Muscle of leg (tissue), 11 donors: ENCODE measurements around the gene PALM. TPM values are rescaled to one million over a fixed set of nuclear protein-coding genes. Genes with fewer than 3 reads are reported as not detected.

Experiments used
- DNase-seq: peaks from one replicate; pipeline ENCODE4 v3.0.0; 2013
- H3K27ac ChIP-seq: one replicate; pipeline ENCODE4 v1.5.1; 2013; ENCODE audit warnings: mild to moderate bottlenecking, low read length, control low read depth
- H3K27me3 ChIP-seq: one replicate; pipeline ENCODE4 v1.6.1; 2013; ENCODE audit warnings: low read length; ENCODE audit not compliant: control insufficient read depth, insufficient read depth
- H3K36me3 ChIP-seq: one replicate; pipeline ENCODE4 v1.6.1; 2013; ENCODE audit warnings: low read length; ENCODE audit not compliant: control insufficient read depth, insufficient read depth
- H3K4me1 ChIP-seq: one replicate; pipeline ENCODE4 v1.6.1; 2013; ENCODE audit warnings: low read length; ENCODE audit not compliant: control insufficient read depth, insufficient read depth
- H3K4me3 ChIP-seq: one replicate; pipeline ENCODE4 v1.5.1; 2013; ENCODE audit warnings: low read length, control low read depth
- H3K9me3 ChIP-seq: replicated peaks from 2 replicates; pipeline ENCODE4 v1.6.1; 2013; ENCODE audit warnings: low read depth, low read length; ENCODE audit not compliant: control insufficient read depth
- WGBS: methylation state at CpG from one replicate; pipeline ENCODE4 v1.1.5; 2013; ENCODE audit warnings: missing lambda C conversion rate; ENCODE audit not compliant: insufficient coverage; 5-methylcytosine and 5-hydroxymethylcytosine counted together
- polyA plus RNA-seq, 8 donors: library from polyadenylated mRNA; unstranded; fragments of 120-200 nt; gene quantifications; one replicate each; pipeline versions ENCODE4 v1.2.1 to v1.2.3, GENCODE V29; 2013; ENCODE audit warnings: inconsistent platforms in 1 of 8, low replicate concordance in 1 of 8; ENCODE audit not compliant: insufficient read length in 8 of 8, insufficient read depth in 1 of 8
- total RNA-seq: library from RNA; stranded (reverse); fragments of 120-200 nt; gene quantifications from one replicate; pipeline ENCODE4 v1.2.4, GENCODE V29; 2013

Gene PALM
- total and polyA plus RNA-seq, 9 donors: 23.7 to 56.7 (median 36.6) TPM

- DNase-seq: peak; percentile 52
- peak overlapping the region; percentile 54 for H3K4me3 ChIP-seq
- H3K27me3 ChIP-seq: peaks cover 18% of the 10 kb centered on the region
- peak overlapping the region; percentile 92 for H3K27ac ChIP-seq
- peaks cover 3% of the 10 kb centered on the region for H3K36me3 ChIP-seq
- WGBS: 39% methylated on average over 16 of the region's 16 CpGs
- no peaks in the 10 kb centered on the region for H3K9me3 ChIP-seq
- peaks cover 52% of the 10 kb centered on the region for H3K4me1 ChIP-seq
Observed at GRCh38 chr19:678791-679388, 29.8 kb upstream of the PALM start.

- Histone ChIP-seq H3K36me3 (peaks cover 3% of the 10 kb centered on the region), H3K27me3 (peaks cover 18% of the 10 kb centered on the region), H3K4me1 (peaks cover 52% of the 10 kb centered on the region), H3K27ac (peak overlapping the region; percentile 92), H3K4me3 (peak overlapping the region; percentile 54), H3K9me3 (no peaks in the 10 kb centered on the region)
- peak; percentile 93 for DNase-seq
- 1% methylated on average over 63 of the region's 69 CpGs for WGBS
Observed at GRCh38 chr19:679418-680286, 29.1 kb upstream of the PALM start.

- H3K4me3 ChIP-seq: peak overlapping the region; percentile 55
- WGBS: 2% methylated on average over 68 of the region's 70 CpGs
- H3K9me3 ChIP-seq: no peaks in the 10 kb centered on the region
- peaks cover 44% of the 10 kb centered on the region for H3K4me1 ChIP-seq
- DNase-seq: peak; percentile 98
- peaks cover 12% of the 10 kb centered on the region for H3K27me3 ChIP-seq
- H3K36me3 ChIP-seq: peaks cover 3% of the 10 kb centered on the region
- H3K27ac ChIP-seq: peak overlapping the region; percentile 98
Observed at GRCh38 chr19:680287-681028, 28.3 kb upstream of the PALM start.

- DNase-seq: peak; percentile 89
- H3K4me3 ChIP-seq: peak overlapping the region; percentile 55
- no peaks in the 10 kb centered on the region for H3K9me3 ChIP-seq
- H3K4me1 ChIP-seq: peaks cover 38% of the 10 kb centered on the region
- peak overlapping the region; percentile 98 for H3K27ac ChIP-seq
- peaks cover 3% of the 10 kb centered on the region for H3K36me3 ChIP-seq
- WGBS: 74% methylated on average over 42 of the region's 54 CpGs
- H3K27me3 ChIP-seq: peaks cover 7% of the 10 kb centered on the region
Observed at GRCh38 chr19:681029-682019, 27.4 kb upstream of the PALM start.

GRCh38 chr19:682678-683320 lies 25.9 kb upstream of the PALM start:
- peaks cover 3% of the 10 kb centered on the region for H3K36me3 ChIP-seq
- WGBS: 83% methylated on average over 18 of the region's 25 CpGs
- H3K4me3 ChIP-seq: no peak overlapping the region
- H3K4me1 ChIP-seq: peaks cover 26% of the 10 kb centered on the region
- DNase-seq: no peak
- H3K27me3 ChIP-seq: no peaks in the 10 kb centered on the region
- no peaks in the 10 kb centered on the region for H3K9me3 ChIP-seq
- H3K27ac ChIP-seq: no peak overlapping the region

GRCh38 chr19:685454-685931 lies 23.2 kb upstream of the PALM start:
- Histone ChIP-seq H3K4me1 (peaks cover 7% of the 10 kb centered on the region), H3K4me3 (no peak overlapping the region), H3K36me3 (no peaks in the 10 kb centered on the region), H3K27ac (no peak overlapping the region), H3K9me3 (no peaks in the 10 kb centered on the region), H3K27me3 (no peaks in the 10 kb centered on the region)
- WGBS: 65% methylated on average over 20 of the region's 31 CpGs
- DNase-seq: no peak

- H3K4me1 ChIP-seq: no peaks in the 10 kb centered on the region
- H3K36me3 ChIP-seq: no peaks in the 10 kb centered on the region
- WGBS: 73% methylated on average over 16 of the region's 17 CpGs
- no peak for DNase-seq
- H3K4me3 ChIP-seq: no peak overlapping the region
- no peaks in the 10 kb centered on the region for H3K27me3 ChIP-seq
- no peak overlapping the region for H3K27ac ChIP-seq
- H3K9me3 ChIP-seq: no peaks in the 10 kb centered on the region
Observed at GRCh38 chr19:686589-687297, 22.0 kb upstream of the PALM start.

- Histone ChIP-seq H3K36me3 (no peaks in the 10 kb centered on the region), H3K27ac (no peak overlapping the region), H3K4me3 (no peak overlapping the region), H3K9me3 (no peaks in the 10 kb centered on the region), H3K27me3 (no peaks in the 10 kb centered on the region), H3K4me1 (no peaks in the 10 kb centered on the region)
- DNase-seq: no peak
- WGBS: 84% methylated on average over 11 of the region's 11 CpGs
Observed at GRCh38 chr19:687569-688166, 21.1 kb upstream of the PALM start.
